Measurements from ENCODE around the gene SLC4A4.
"Not testable (repeated sequence)": the region's sequence is repeated elsewhere in the genome, so short reads cannot be mapped to it uniquely, and the experiment has no call there.

SLC4A4 gene

DNA sequence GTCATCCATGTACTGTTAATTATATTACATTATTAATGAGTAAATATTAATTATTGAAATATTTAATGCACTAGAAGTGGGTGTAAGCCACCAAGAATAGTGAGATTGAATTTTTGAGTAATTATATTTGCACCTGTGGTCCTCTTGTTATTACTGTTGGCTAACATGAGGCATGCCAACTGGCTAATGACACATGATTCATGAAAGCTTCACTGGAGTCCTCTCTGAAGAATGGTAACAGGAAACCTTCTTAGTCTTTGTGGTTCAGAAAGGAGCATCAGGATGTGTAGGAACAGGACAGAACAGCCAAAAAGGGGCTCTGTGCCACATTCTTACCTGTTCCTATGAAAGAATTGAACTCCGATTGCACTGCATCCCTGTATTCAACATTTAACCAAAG lies 65.2 kb downstream of the SLC4A4 start:
- DNase-seq = no peak
- no peak for TF ChIP-seq CTCF (IDR thresholded peaks at IDR 0.05; ENCODE audit: low read depth, low read length)
- H3K9me3 ChIP-seq (ENCODE audit: severe bottlenecking) = peaks cover 4% of the 10 kb centered on the region

DNA sequence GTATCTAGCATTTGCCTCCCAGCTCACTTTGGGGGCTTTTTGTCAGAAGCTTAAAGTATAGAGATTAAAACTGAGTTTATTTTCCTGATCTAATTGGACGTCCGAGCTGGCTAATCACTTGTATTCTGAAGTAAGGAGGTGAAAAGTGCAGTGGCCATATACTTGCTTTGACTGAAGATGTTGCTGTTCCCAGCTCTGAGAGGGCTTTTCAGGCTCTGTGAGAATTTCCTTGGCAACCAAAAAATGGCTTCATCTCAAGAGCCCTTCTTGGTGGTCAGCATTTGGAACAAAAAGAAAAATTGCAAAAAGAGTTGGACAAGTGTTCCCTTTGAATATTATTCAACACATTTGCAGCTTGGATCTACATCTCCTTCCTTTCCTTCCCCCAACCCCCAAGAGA lies 67.0 kb downstream of the SLC4A4 start:
- Histone ChIP-seq H3K9me3 (ENCODE audit: severe bottlenecking) (peaks cover 6% of the 10 kb centered on the region), H3K27ac (no peak overlapping the region), H3K4me3 (ENCODE audit: low read depth, low read length) (no peak overlapping the region), H3K36me3 (no peaks in the 10 kb centered on the region), H3K27me3 (ENCODE audit: insufficient read depth, low read depth, severe bottlenecking) (no peaks in the 10 kb centered on the region)
- TF ChIP-seq CTCF (IDR thresholded peaks at IDR 0.05; ENCODE audit: low read depth, low read length) = no peak
- DNase-seq = no peak

More for the DNA sequence above, 65.2 kb downstream of the SLC4A4 start:
- Histone ChIP-seq H3K36me3 (no peaks in the 10 kb centered on the region), H3K27ac (no peak overlapping the region), H3K27me3 (ENCODE audit: insufficient read depth, low read depth, severe bottlenecking) (no peaks in the 10 kb centered on the region), H3K4me3 (ENCODE audit: low read depth, low read length) (no peak overlapping the region)

GRCh38 chr4:71406459-71406963 lies 67.7 kb downstream of the SLC4A4 start:
- DNase-seq = no peak
- H3K9me3 ChIP-seq (ENCODE audit: severe bottlenecking) = peaks cover 6% of the 10 kb centered on the region
- TF ChIP-seq CTCF (IDR thresholded peaks at IDR 0.05; ENCODE audit: low read depth, low read length) = no peak
- no peaks in the 10 kb centered on the region for H3K27me3 ChIP-seq (ENCODE audit: insufficient read depth, low read depth, severe bottlenecking)
- no peak overlapping the region for H3K27ac ChIP-seq
- H3K36me3 ChIP-seq = no peaks in the 10 kb centered on the region
- no peak overlapping the region for H3K4me3 ChIP-seq (ENCODE audit: low read depth, low read length)

- not testable (repeated sequence) for H3K4me3 ChIP-seq (ENCODE audit: low read depth, low read length); H3K9me3 ChIP-seq (ENCODE audit: severe bottlenecking); H3K36me3 ChIP-seq; H3K27me3 ChIP-seq (ENCODE audit: insufficient read depth, low read depth, severe bottlenecking); H3K27ac ChIP-seq; DNase-seq
Observed at GRCh38 chr4:71408961-71409360, 70.1 kb downstream of the SLC4A4 start.

DNA sequence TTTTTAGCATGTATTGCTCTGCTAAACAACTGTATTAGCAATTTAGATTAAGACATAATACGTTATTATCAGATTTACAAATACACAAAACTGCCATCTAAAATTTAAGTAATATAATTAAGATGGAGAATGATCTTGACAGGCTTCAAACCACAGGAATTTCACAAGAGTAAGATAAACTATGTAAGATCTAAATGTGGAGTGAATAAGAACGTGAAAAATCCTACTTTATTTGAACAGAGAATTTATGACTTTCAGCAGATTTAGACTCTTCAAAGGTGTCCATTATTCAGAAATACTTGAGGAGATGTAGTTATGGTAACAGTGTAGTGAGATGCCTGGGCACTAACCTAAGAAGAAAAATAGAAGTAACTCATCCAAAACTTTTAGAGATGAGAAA lies 73.2 kb downstream of the SLC4A4 start:
- H3K27ac ChIP-seq = no peak overlapping the region
- no peak for TF ChIP-seq CTCF (IDR thresholded peaks at IDR 0.05; ENCODE audit: low read depth, low read length)
- H3K4me3 ChIP-seq (ENCODE audit: low read depth, low read length) = no peak overlapping the region
- H3K36me3 ChIP-seq = no peaks in the 10 kb centered on the region
- H3K27me3 ChIP-seq (ENCODE audit: insufficient read depth, low read depth, severe bottlenecking) = no peaks in the 10 kb centered on the region
- peaks cover 6% of the 10 kb centered on the region for H3K9me3 ChIP-seq (ENCODE audit: severe bottlenecking)
- no peak for DNase-seq

- Histone ChIP-seq H3K4me3 (ENCODE audit: low read depth, low read length) (no peak overlapping the region), H3K27ac (no peak overlapping the region), H3K27me3 (ENCODE audit: insufficient read depth, low read depth, severe bottlenecking) (no peaks in the 10 kb centered on the region), H3K36me3 (no peaks in the 10 kb centered on the region), H3K9me3 (ENCODE audit: severe bottlenecking) (peaks cover 3% of the 10 kb centered on the region)
- DNase-seq = no peak
- TF ChIP-seq CTCF (IDR thresholded peaks at IDR 0.05; ENCODE audit: low read depth, low read length) = no peak
Observed at GRCh38 chr4:71415491-71415890, 76.7 kb downstream of the SLC4A4 start.

Measured in WERI-Rb-1 (cell line).